Measurements from ENCODE around the gene MAP6D1. TPM values are rescaled to one million over a fixed set of nuclear protein-coding genes. Genes with fewer than 3 reads are reported as not detected.

The MAP6D1 gene
- total RNA-seq, 1 donor from 2014 or later: 1.2 TPM

GRCh38 chr3:183823963-183824362 is 1.4 kb downstream of the MAP6D1 start:
- no peaks in the 10 kb centered on the region for H3K9me3 ChIP-seq
- intact Hi-C loops (cut with DNase I): no loop called here
- DNase-seq: no peak
- H3K4me1 ChIP-seq: peaks cover 16% of the 10 kb centered on the region
- peaks cover 8% of the 10 kb centered on the region for H3K36me3 ChIP-seq
- no peak for TF ChIP-seq CTCF (IDR thresholded peaks at IDR 0.05)
- no peak for ATAC-seq
- H3K27me3 ChIP-seq: no peaks in the 10 kb centered on the region
- no peak overlapping the region for H3K4me3 ChIP-seq
- no peak overlapping the region for H3K27ac ChIP-seq

GRCh38 chr3:183822631-183823030 is 2.7 kb downstream of the MAP6D1 start:
- intact Hi-C loops (cut with DNase I): no loop called here
- Histone ChIP-seq H3K36me3 (no peaks in the 10 kb centered on the region), H3K27ac (no peak overlapping the region), H3K4me1 (peaks cover 16% of the 10 kb centered on the region), H3K9me3 (no peaks in the 10 kb centered on the region), H3K27me3 (no peaks in the 10 kb centered on the region), H3K4me3 (no peak overlapping the region)
- DNase-seq (no peak), ATAC-seq (no peak)
- TF ChIP-seq CTCF (IDR thresholded peaks at IDR 0.05): no peak

- DNase-seq (no peak), ATAC-seq (no peak)
- H3K4me1 ChIP-seq: peaks cover 11% of the 10 kb centered on the region
- H3K27ac ChIP-seq: no peak overlapping the region
- TF ChIP-seq CTCF (IDR thresholded peaks at IDR 0.05): no peak
- intact Hi-C loops (cut with DNase I): no loop called here
- H3K27me3 ChIP-seq: no peaks in the 10 kb centered on the region
- no peaks in the 10 kb centered on the region for H3K9me3 ChIP-seq
- no peaks in the 10 kb centered on the region for H3K36me3 ChIP-seq
- no peak overlapping the region for H3K4me3 ChIP-seq
Measured at GRCh38 chr3:183819831-183820230, 5.5 kb downstream of the MAP6D1 start.

- Histone ChIP-seq H3K27me3 (no peaks in the 10 kb centered on the region), H3K36me3 (no peaks in the 10 kb centered on the region), H3K4me3 (no peak overlapping the region), H3K27ac (no peak overlapping the region), H3K9me3 (no peaks in the 10 kb centered on the region), H3K4me1 (peaks cover 3% of the 10 kb centered on the region)
- TF ChIP-seq CTCF (IDR thresholded peaks at IDR 0.05): no peak
- intact Hi-C loops (cut with DNase I): no loop called here
- DNase-seq (no peak), ATAC-seq (no peak)
Measured at GRCh38 chr3:183818706-183819624, 6.4 kb downstream of the MAP6D1 start.

- no peaks in the 10 kb centered on the region for H3K9me3 ChIP-seq
- DNase-seq: no peak
- H3K36me3 ChIP-seq: no peaks in the 10 kb centered on the region
- intact Hi-C loops (cut with DNase I): no loop called here
- no peak overlapping the region for H3K4me3 ChIP-seq
- no peaks in the 10 kb centered on the region for H3K4me1 ChIP-seq
- no peaks in the 10 kb centered on the region for H3K27me3 ChIP-seq
- no peak for ATAC-seq
- no peak for TF ChIP-seq CTCF (IDR thresholded peaks at IDR 0.05)
- H3K27ac ChIP-seq: no peak overlapping the region
Measured at GRCh38 chr3:183818041-183818620, 7.2 kb downstream of the MAP6D1 start.
